Measurements from ENCODE around the gene SH2D5.
"Not testable (repeated sequence)": the region's sequence is repeated elsewhere in the genome, so short reads cannot be mapped to it uniquely, and the experiment has no call there.

SH2D5 gene

GRCh38 chr1:20689645-20690056, 42.9 kb downstream of the SH2D5 start:
- DNase-seq, result no peak

GRCh38 chr1:20686883-20687725, 45.4 kb downstream of the SH2D5 start:
- DNase-seq, result no peak

GRCh38 chr1:20685741-20686140, 46.8 kb downstream of the SH2D5 start:
- DNase-seq, result no peak

GRCh38 chr1:20685099-20685662, 47.3 kb downstream of the SH2D5 start:
- DNase-seq, result no peak

GRCh38 chr1:20684651-20685050, 47.9 kb downstream of the SH2D5 start:
- no peak for DNase-seq

- no peak for DNase-seq
Measured at GRCh38 chr1:20684050-20684620, 48.4 kb downstream of the SH2D5 start.

- no peak for DNase-seq
Measured at GRCh38 chr1:20683614-20684013, 48.9 kb downstream of the SH2D5 start.

GRCh38 chr1:20682571-20683236, 49.8 kb downstream of the SH2D5 start:
- DNase-seq, result no peak

GRCh38 chr1:20681999-20682398, 50.5 kb downstream of the SH2D5 start:
- DNase-seq, result no peak

GRCh38 chr1:20680269-20680668, 52.2 kb downstream of the SH2D5 start:
- DNase-seq, result no peak

GRCh38 chr1:20678599-20678998, 53.9 kb downstream of the SH2D5 start:
- DNase-seq, result no peak

GRCh38 chr1:20673626-20674025, 58.9 kb downstream of the SH2D5 start:
- not testable (repeated sequence) for DNase-seq

- DNase-seq, result no peak
Measured at GRCh38 chr1:20672265-20672632, 60.3 kb downstream of the SH2D5 start.

GRCh38 chr1:20670936-20671335, 61.6 kb downstream of the SH2D5 start:
- no peak for DNase-seq
